ENCODE measurements around the gene HLA-DQB2. TPM values are rescaled to one million over a fixed set of nuclear protein-coding genes. Genes with fewer than 3 reads are reported as not detected.
"Not testable (repeated sequence)": the region's sequence is repeated elsewhere in the genome, so short reads cannot be mapped to it uniquely, and the experiment has no call there.

Gene HLA-DQB2
- total RNA-seq, 2 donors from 2014 or later = 0.54 TPM; not detected in 1

DNA sequence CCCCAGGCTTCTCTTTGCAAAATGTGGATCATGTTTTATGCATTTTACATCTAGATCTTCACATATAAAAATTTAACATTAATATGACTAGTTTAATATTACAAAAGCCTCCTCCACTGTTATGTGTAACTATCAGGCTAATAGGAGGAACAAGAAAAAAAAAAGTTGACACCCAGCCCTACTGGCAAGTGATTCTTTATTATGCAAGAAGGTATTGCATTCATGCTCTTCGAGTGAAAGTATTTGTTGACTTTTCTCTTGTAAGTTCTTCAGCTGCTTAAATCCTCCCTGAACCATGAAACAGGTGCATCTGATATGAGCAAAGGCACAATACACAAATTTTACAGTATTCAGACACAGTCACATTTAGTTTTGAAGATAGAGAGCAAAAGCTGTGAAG, 716 bp upstream of the HLA-DQB2 start:
- ATAC-seq = no peak
- no peak overlapping the region for H3K27ac Mint-ChIP-seq
- no peaks in the 10 kb centered on the region for H3K36me3 Mint-ChIP-seq
- no peaks in the 10 kb centered on the region for H3K9me3 Mint-ChIP-seq
- DNase-seq (ENCODE audit: low spot score in 2 of 2) = no peak

DNA sequence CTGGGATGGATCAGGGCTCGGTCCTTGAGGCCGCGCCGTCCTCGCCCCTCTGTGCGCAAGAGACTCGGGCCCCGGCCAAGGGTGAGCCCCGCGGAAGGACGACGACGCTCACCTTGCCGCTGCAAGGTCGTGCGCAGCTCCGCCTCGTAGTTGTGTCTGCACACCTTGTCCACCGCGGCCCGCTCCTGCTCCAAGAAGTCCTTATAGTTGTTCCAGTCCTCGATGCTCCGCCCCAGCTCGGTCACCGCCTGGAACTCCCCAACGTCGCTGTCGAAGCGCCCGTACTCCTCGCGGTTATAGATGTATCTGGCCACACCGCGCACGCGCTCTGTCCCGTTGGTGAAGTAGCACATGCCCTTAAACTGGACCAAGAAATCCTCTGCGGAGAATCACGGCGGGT, 1.8 kb downstream of the HLA-DQB2 start:
- no peak for ATAC-seq
- no peak for DNase-seq (ENCODE audit: low spot score in 2 of 2)
- Mint-ChIP-seq H3K36me3 (no peaks in the 10 kb centered on the region), H3K27ac (no peak overlapping the region), H3K9me3 (no peaks in the 10 kb centered on the region)

DNA sequence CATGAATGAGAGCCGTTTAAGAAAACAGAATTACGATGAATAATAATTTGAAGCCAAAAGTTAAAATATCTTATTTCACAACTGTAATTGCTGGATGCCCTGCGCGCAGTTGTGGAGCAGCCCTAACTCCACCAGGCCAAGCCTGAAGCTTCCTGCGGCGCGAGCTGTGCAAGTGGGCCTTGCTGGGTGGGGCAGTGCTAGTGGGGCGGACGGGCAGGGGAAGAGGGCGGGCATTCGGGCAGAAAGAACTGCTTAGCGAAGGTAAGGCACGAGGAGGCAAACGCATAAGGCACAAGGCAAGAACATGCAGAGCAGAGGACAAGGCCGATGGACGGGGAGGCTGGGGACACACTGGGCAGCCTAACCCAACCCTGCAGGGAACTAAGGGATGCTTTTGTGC, 2.3 kb downstream of the HLA-DQB2 start:
- no peaks in the 10 kb centered on the region for H3K9me3 Mint-ChIP-seq
- H3K27ac Mint-ChIP-seq = no peak overlapping the region
- no peak for ATAC-seq
- DNase-seq (ENCODE audit: low spot score in 2 of 2) = no peak
- H3K36me3 Mint-ChIP-seq = no peaks in the 10 kb centered on the region

DNA sequence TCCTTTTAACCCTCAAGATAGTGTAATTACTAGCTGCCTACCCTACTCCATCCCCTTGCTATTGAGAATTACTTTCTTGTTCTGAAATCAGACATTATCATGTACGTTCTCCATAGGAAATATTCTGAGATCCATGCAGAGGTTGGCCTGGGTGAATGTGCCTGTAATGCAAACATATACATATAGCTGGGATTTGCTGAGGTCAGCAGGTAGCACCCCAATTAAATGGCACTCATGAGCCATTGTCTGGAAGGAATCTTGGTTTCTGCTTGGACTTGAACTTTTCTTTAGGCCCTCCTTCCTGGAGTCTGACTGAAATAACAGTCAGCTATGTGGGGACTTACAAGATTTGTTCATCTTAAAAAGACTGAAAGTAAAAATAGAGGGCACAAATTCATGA, 3.7 kb downstream of the HLA-DQB2 start:
- no peak overlapping the region for H3K27ac Mint-ChIP-seq
- no peaks in the 10 kb centered on the region for H3K9me3 Mint-ChIP-seq
- no peaks in the 10 kb centered on the region for H3K36me3 Mint-ChIP-seq
- ATAC-seq = no peak
- DNase-seq (ENCODE audit: low spot score in 2 of 2) = no peak

DNA sequence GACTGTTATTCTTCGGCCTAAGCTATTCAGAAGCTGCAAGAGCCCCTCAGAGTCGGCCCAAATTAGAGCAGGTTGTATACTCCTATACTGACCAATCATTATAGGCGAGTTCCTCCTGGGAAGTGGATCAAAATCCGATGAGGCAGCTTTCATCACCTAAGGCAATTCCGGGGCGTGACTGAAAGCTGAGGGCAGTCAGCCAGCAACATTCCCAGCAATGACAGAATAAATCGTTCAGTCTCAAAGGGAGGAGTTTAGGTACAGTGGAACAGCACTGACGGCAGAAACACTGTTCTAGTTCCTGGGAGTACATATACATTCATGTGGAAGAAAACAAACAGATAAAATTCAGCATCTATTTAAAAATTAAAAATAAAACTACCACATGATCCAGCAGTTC, 10.8 kb downstream of the HLA-DQB2 start:
- no peak for ATAC-seq

DNA sequence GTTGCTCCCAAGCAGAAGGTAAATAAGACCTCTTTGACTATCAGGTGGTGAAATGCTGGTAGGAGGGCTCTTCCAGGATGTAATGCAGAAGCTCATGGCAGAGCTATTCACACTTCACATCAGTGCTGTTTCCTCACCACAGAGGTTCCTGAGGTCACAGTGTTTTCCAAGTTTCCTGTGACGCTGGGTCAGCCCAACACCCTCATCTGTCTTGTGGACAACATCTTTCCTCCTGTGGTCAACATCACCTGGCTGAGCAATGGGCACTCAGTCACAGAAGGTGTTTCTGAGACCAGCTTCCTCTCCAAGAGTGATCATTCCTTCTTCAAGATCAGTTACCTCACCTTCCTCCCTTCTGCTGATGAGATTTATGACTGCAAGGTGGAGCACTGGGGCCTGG, 17.7 kb downstream of the HLA-DQB2 start:
- not testable (repeated sequence) for H3K27ac Mint-ChIP-seq; ATAC-seq; H3K36me3 Mint-ChIP-seq; H3K9me3 Mint-ChIP-seq; DNase-seq (ENCODE audit: low spot score in 2 of 2)

More for the DNA sequence above, 10.8 kb downstream of the HLA-DQB2 start:
- Mint-ChIP-seq H3K27ac (no peak overlapping the region), H3K9me3 (no peaks in the 10 kb centered on the region), H3K36me3 (no peaks in the 10 kb centered on the region)
- DNase-seq (ENCODE audit: low spot score in 2 of 2) = no peak

DNA sequence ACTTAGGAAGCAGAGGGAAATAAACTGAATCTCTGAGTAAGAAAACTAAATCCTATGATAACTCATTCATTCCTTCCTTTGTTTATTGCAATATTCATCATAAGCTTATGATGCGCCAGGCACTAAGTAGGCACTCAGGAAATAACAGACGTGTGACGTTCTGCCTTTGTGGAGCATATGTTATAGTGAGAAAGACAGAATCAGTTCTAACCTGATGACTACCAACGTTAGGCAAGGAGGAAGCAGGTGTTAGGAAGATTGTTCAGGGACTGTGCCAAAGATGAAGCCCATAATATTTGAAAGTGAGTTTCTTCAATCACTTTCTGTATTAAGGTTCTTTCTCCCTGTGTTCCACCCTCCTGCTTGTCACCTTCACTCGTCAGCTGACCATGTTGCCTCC, 18.6 kb downstream of the HLA-DQB2 start:
- ATAC-seq (no peak), DNase-seq (ENCODE audit: low spot score in 2 of 2) (no peak)
- H3K9me3 Mint-ChIP-seq = no peaks in the 10 kb centered on the region

DNA sequence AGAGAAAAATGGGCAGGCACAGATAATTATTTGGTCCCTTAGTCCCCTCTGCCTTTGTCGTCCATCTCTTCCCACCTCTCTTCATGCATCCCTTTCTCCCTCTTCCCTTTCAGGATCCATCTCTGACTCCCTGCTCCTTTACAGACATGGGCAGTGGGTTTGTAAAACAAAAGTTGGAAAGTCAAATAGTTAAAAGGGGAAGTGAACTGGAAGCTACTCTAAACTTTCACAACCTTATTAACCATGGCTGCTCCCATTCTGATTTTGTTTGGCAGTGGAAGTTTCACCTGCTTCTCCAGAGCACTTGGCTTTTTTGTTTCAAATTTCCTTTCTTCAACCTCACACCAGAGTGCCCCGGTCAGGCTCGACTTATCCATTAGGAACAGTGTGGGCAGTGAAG, 21.0 kb downstream of the HLA-DQB2 start:
- DNase-seq (ENCODE audit: low spot score in 2 of 2) (no peak), ATAC-seq (no peak)
- no peaks in the 10 kb centered on the region for H3K9me3 Mint-ChIP-seq
- no peak overlapping the region for H3K27ac Mint-ChIP-seq
- no peaks in the 10 kb centered on the region for H3K36me3 Mint-ChIP-seq

More for the DNA sequence above, 18.6 kb downstream of the HLA-DQB2 start:
- Mint-ChIP-seq H3K27ac (no peak overlapping the region), H3K36me3 (no peaks in the 10 kb centered on the region)

DNA sequence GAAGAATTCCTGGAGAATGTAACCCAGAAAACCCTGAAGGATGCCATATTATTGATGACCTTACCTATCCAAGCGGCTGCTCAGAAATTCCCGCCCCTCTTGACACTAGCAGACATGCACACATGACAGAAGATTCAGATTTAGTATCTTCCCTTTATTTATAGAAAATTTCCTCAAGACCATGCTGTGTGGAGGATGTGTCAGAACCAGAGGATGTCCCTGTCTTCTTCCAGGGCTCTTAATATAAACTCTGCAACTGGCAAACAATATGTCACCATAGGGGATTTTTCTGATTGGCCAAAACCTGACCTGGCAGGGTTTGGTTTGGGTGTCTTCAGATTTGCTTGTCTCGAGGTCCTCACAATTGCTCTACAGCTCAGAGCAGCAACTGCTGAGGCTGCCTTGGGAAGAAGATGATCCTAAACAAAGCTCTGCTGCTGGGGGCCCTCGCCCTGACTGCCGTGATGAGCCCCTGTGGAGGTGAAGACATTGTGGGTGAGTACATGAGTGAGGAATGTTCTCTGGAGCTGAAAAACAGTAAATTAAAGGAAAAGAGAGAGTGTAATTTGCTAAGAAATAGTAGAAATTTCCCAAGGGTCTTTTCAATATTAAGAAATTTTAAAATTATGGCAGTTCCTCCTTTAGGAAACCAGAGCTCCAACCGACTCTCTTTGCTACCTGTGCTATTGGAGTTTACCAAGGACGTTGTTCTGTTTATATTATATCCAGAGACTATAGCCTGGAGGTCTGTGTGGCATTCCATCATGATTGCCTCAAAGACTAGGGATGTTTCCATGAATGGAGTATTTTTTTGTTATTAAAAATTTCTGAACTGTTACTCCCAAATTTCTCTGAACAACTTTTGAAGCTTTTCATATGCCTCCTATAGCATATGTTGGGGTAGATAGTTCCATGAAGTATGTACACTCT, 22.0 kb downstream of the HLA-DQB2 start, which contains the start of gene HLA-DQA2:
TSS of gene HLA-DQA2 (plus strand) at position 361 of the 930 bp plus-strand sequence. CDS start at position 414, 53 bp downstream.
- no peaks in the 10 kb centered on the region for H3K36me3 Mint-ChIP-seq
- ATAC-seq (no peak), DNase-seq (ENCODE audit: low spot score in 2 of 2) (no peak)
- H3K9me3 Mint-ChIP-seq = no peaks in the 10 kb centered on the region
- no peak within 1 kb of the TSS for H3K27ac Mint-ChIP-seq

DNA sequence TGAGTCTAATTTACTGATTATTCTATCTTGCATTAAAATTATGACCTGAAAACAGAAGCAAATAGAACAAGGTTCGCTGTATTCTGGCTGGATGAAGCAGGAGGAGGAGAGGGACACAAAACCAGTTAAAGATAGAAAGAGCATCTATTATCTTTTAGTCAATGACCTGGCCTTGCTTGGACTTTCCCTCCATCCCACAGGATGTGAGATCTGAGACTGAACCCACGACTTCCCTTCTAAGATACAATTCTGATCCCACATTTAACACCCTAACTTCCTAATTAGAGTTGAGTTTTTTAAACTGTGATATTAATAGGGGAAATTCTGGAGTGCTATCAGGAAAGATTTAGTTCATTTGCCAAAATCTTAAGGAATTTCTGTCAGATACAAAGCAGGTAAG, 25.2 kb downstream of the HLA-DQB2 start:
- ATAC-seq (no peak), DNase-seq (ENCODE audit: low spot score in 2 of 2) (no peak)
- H3K27ac Mint-ChIP-seq = no peak overlapping the region
- no peaks in the 10 kb centered on the region for H3K36me3 Mint-ChIP-seq
- H3K9me3 Mint-ChIP-seq = no peaks in the 10 kb centered on the region

DNA sequence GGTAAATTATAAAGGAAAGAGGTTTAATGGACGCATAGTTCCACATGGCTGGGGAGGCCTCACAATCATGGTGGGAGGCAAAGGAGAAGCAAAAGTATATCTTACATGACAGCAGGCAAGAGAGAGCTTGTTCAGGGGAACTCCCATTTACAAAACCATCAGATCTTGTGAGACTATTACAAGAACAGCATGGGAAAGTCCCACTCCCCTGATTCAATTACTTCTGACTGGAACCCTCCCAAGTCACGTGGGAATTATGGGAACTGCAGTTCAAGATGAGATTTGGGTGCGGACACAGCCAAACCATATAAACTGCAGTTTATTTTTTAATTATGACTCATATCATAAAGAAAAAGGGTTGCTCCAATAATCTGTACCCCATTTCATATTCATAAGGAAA, 44.5 kb downstream of the HLA-DQB2 start:
- H3K9me3 Mint-ChIP-seq = peaks cover 0 to 6% of the 10 kb centered on the region in 2 donors
- DNase-seq (ENCODE audit: low spot score in 2 of 2) = no peak
- H3K36me3 Mint-ChIP-seq = no peaks in the 10 kb centered on the region
- ATAC-seq = peak in 1 of 2 donors; percentile 37
- H3K27ac Mint-ChIP-seq = no peak overlapping the region

DNA sequence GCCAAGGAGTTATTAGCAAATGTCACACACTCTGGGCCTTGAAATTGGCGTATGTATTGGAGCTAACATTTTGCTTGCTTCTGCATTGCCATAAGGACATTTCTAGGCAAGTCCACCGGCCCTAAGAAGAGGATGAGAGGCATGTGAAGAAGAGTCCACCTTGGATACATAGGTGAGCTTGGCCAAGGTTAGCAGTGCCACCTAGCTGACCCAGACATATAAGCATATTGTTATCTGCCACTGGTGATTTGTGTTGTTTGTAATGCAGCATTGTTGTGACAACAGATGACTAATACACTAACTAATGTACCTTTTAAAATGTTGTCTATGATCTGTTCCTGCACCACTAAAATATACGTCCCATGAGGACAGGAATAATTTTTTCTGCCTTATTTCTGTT, 46.9 kb downstream of the HLA-DQB2 start:
- H3K27ac Mint-ChIP-seq = no peak overlapping the region
- peaks cover 0 to 6% of the 10 kb centered on the region in 2 donors for H3K9me3 Mint-ChIP-seq
- ATAC-seq (no peak), DNase-seq (ENCODE audit: low spot score in 2 of 2) (no peak)
- no peaks in the 10 kb centered on the region for H3K36me3 Mint-ChIP-seq

DNA sequence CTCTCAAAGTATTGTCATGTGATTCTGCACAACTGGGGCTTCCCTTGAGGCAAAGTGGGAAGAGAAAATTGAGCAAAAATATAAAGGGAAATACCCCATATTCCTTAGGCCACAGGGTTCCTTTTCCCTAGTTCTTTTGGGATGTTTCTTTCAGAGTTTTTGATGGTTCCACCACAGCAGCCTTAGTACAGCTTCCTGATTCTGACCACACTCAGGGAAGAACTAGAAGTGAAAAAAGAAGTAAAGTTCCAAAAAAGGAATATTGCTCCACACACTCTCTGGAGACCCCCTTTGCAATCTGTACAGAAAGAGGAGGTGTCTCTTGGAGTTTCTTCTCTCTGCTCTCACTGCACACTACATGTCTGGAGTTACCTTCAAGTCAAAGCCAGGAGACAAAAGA, 50.1 kb downstream of the HLA-DQB2 start:
- H3K9me3 Mint-ChIP-seq = no peaks in the 10 kb centered on the region
- ATAC-seq = no peak

DNA sequence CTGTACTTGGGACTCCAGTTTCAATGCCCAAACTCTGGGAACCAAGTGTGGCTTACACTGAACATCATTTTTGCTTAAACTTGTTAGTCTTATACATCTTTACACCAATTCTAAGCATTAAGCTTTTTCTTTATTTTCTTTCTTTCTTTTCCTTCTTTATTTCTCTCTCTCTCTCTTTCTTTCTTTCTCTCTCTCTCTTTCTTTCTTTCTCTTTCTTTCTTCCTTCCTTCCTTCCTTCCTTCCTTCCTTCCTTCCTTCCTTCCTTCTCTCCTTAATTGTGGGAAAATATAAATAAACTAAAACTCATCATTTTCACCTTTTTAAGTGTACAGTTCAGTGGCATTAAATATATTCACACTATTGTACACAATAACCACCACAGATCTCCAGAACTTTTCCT, 53.7 kb downstream of the HLA-DQB2 start:
- H3K27ac Mint-ChIP-seq = no peak overlapping the region
- ATAC-seq = no peak
- peaks cover 0 to 9% of the 10 kb centered on the region in 2 donors for H3K9me3 Mint-ChIP-seq
- no peaks in the 10 kb centered on the region for H3K36me3 Mint-ChIP-seq
- DNase-seq (ENCODE audit: low spot score in 2 of 2) = no peak

More for the DNA sequence above, 50.1 kb downstream of the HLA-DQB2 start:
- no peaks in the 10 kb centered on the region for H3K36me3 Mint-ChIP-seq
- no peak overlapping the region for H3K27ac Mint-ChIP-seq
- DNase-seq (ENCODE audit: low spot score in 2 of 2) = no peak

Other genes starting within 250 kb of the HLA-DQB2 start
- gene HLA-DRB5, start 233.2 kb downstream of the HLA-DQB2 start, total RNA-seq = 1 to 10 TPM; 1.1 to 1.6 TPM
- gene HLA-DRB1, start 173.7 kb downstream of the HLA-DQB2 start, total RNA-seq = 1 to 10 TPM; 4.4 to 9.5 TPM
- gene HLA-DQA1, start 126.1 kb downstream of the HLA-DQB2 start, total RNA-seq = 1 to 10 TPM in 1 of 2 donors, not detected in 1; 1.7 TPM
- 10 to 100 TPM in 1 of 2 donors, not detected in 1; 34.7 TPM for gene HLA-DQB1, start 96.9 kb downstream of the HLA-DQB2 start, total RNA-seq
- not detected for gene HLA-DQA2, start 22.1 kb downstream of the HLA-DQB2 start, total RNA-seq
- gene HLA-DOB, start 53.5 kb upstream of the HLA-DQB2 start, total RNA-seq = 1 to 10 TPM; 3.8 to 4.0 TPM
- 100 to 1,000 TPM; 118 to 128 TPM for gene TAP2, start 75.2 kb upstream of the HLA-DQB2 start, total RNA-seq
- gene PSMB8, start 80.5 kb upstream of the HLA-DQB2 start, total RNA-seq = 100 to 1,000 TPM; 334 to 353 TPM
- gene TAP1, start 90.2 kb upstream of the HLA-DQB2 start, total RNA-seq = 100 to 1,000 TPM; 234 to 319 TPM
- 100 to 1,000 TPM; 202 to 262 TPM for gene PSMB9, start 90.7 kb upstream of the HLA-DQB2 start, total RNA-seq
- gene HLA-DMB, start 177.5 kb upstream of the HLA-DQB2 start, total RNA-seq = 1 to 10 TPM; 2.8 to 4.5 TPM
- gene HLA-DMA, start 189.6 kb upstream of the HLA-DQB2 start, total RNA-seq = 10 to 100 TPM; 23.0 to 33.5 TPM
- 100 to 1,000 TPM; 216 to 254 TPM for gene BRD2, start 205.1 kb upstream of the HLA-DQB2 start, total RNA-seq
- gene HLA-DOA, start 246.1 kb upstream of the HLA-DQB2 start, total RNA-seq = 1 to 10 TPM; 1.8 to 3.2 TPM